Measurements from ENCODE around the gene TMIGD3. TPM values are rescaled to one million over a fixed set of nuclear protein-coding genes. Genes with fewer than 3 reads are reported as not detected.

The TMIGD3 gene
- total RNA-seq, 1 donor from 2014 or later, result not detected

GRCh38 chr1:111467865-111468716 is 35.3 kb downstream of the TMIGD3 start:
- Mint-ChIP-seq H3K36me3 (peaks cover 21% of the 10 kb centered on the region), H3K27ac (no peak overlapping the region), H3K9me3 (no peaks in the 10 kb centered on the region), H3K4me1 (peaks cover 4% of the 10 kb centered on the region), H3K4me3 (no peak overlapping the region), H3K27me3 (ENCODE audit: low read depth) (no peaks in the 10 kb centered on the region)
- no peak for TF ChIP-seq CTCF (IDR thresholded peaks at IDR 0.05; ENCODE audit: unreplicated experiment)
- DNase-seq (ENCODE audit: low spot score in 2 of 2, unreplicated experiment in 2 of 2), result no peak

DNA sequence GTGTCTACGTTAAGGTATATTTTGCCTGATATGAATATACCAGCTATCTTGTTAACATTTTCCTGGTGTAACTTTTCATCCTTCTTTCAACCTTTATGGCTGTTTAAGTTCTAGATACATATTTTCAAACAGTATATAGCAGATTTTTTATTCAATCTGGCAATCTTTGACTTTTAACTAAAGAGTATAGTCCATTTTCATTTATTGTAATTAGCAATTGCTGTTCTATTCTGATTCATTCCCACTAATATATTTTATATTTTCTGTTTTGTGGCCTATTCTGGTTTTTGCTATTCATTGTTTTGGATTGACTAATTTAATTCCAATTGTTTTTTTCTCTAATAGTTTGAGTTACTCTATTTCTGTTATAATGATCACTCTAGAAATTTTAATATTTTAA is 37.0 kb downstream of the TMIGD3 start:
- TF ChIP-seq CTCF (IDR thresholded peaks at IDR 0.05; ENCODE audit: unreplicated experiment), result no peak
- H3K4me1 Mint-ChIP-seq, result peaks cover 8% of the 10 kb centered on the region
- H3K4me3 Mint-ChIP-seq, result no peak overlapping the region
- H3K27ac Mint-ChIP-seq, result no peak overlapping the region
- H3K36me3 Mint-ChIP-seq, result peaks cover 21% of the 10 kb centered on the region
- H3K9me3 Mint-ChIP-seq, result no peaks in the 10 kb centered on the region
- DNase-seq (ENCODE audit: low spot score in 2 of 2, unreplicated experiment in 2 of 2), result no peak
- H3K27me3 Mint-ChIP-seq (ENCODE audit: low read depth), result no peaks in the 10 kb centered on the region

DNA sequence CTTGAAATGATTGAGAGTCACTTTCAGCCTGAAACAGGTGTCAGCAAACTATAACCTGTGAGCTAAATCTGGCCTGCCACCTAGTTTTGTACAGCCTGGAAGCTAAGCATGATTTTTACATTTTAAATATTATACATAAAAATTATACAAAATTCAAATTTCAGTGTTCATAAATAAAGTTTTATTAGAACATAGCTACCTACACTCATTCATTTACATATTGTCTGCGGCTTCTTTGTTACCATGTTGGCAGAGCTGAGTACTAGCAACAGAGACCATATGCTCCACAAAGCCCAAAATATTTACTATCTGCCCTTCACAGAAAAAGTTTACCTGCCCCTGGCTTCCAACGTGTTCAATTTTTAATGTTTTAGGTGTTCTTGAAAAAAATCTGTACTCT is 37.7 kb downstream of the TMIGD3 start:
- H3K4me3 Mint-ChIP-seq, result no peak overlapping the region
- no peak for TF ChIP-seq CTCF (IDR thresholded peaks at IDR 0.05; ENCODE audit: unreplicated experiment)
- no peak for DNase-seq (ENCODE audit: low spot score in 2 of 2, unreplicated experiment in 2 of 2)
- peaks cover 23% of the 10 kb centered on the region for H3K36me3 Mint-ChIP-seq
- H3K27me3 Mint-ChIP-seq (ENCODE audit: low read depth), result no peaks in the 10 kb centered on the region
- H3K4me1 Mint-ChIP-seq, result peaks cover 8% of the 10 kb centered on the region
- H3K27ac Mint-ChIP-seq, result no peak overlapping the region
- H3K9me3 Mint-ChIP-seq, result no peaks in the 10 kb centered on the region

DNA sequence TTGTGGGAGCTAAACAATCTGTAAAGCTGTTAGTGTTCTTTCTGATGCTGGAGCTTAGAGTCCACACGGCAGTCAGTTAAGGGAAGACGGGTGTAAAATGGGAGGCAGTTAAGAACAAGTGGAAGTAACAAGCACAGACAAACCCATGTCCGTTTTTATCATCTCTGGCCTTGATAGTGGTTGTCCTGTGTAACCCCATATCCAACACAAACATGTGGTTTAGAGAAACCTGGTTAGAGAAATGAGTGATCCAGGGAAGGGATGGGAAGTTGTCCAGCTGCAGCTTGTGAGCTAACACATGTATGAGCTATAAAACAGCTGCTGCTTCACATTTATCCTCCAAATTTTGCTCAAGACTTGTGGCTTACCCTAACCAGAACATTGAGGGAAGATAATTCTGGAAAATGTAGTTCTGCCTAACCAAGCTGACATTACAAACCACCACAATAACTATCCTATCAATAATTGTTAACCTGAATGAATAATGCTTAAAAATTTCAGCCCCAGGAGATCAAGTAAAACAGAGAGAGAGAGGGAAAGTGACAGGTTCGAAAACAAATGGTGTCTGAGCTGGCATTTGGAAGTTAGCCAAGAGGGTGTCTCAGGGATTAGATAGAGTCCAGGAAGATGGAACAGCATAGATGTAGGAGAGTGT is 40.3 kb downstream of the TMIGD3 start:
- TF ChIP-seq CTCF (IDR thresholded peaks at IDR 0.05; ENCODE audit: unreplicated experiment), result no peak
- H3K4me3 Mint-ChIP-seq, result no peak overlapping the region
- no peak for DNase-seq (ENCODE audit: low spot score in 2 of 2, unreplicated experiment in 2 of 2)
- peaks cover 8% of the 10 kb centered on the region for H3K4me1 Mint-ChIP-seq
- no peaks in the 10 kb centered on the region for H3K27me3 Mint-ChIP-seq (ENCODE audit: low read depth)
- H3K36me3 Mint-ChIP-seq, result peaks cover 33% of the 10 kb centered on the region
- no peaks in the 10 kb centered on the region for H3K9me3 Mint-ChIP-seq
- H3K27ac Mint-ChIP-seq, result peak overlapping the region; percentile 13

- H3K27ac Mint-ChIP-seq, result no peak overlapping the region
- no peak for DNase-seq (ENCODE audit: low spot score in 2 of 2, unreplicated experiment in 2 of 2)
- no peaks in the 10 kb centered on the region for H3K9me3 Mint-ChIP-seq
- no peak overlapping the region for H3K4me3 Mint-ChIP-seq
- no peak for TF ChIP-seq CTCF (IDR thresholded peaks at IDR 0.05; ENCODE audit: unreplicated experiment)
- H3K27me3 Mint-ChIP-seq (ENCODE audit: low read depth), result no peaks in the 10 kb centered on the region
- H3K36me3 Mint-ChIP-seq, result peaks cover 36% of the 10 kb centered on the region
- H3K4me1 Mint-ChIP-seq, result peaks cover 8% of the 10 kb centered on the region
Observed at GRCh38 chr1:111462370-111463028, 40.9 kb downstream of the TMIGD3 start.

Measured in mesothelial cell of epicardium (in vitro differentiated cells).